NCI-H128 (cell line): ENCODE data around the gene CDH4.

ENCODE experiments used
- DNase-seq: peaks from one replicate; lab custom pipeline; 2025; ENCODE audit not compliant: unreplicated experiment; lab: John Stamatoyannopoulos, UW

The CDH4 gene

DNA sequence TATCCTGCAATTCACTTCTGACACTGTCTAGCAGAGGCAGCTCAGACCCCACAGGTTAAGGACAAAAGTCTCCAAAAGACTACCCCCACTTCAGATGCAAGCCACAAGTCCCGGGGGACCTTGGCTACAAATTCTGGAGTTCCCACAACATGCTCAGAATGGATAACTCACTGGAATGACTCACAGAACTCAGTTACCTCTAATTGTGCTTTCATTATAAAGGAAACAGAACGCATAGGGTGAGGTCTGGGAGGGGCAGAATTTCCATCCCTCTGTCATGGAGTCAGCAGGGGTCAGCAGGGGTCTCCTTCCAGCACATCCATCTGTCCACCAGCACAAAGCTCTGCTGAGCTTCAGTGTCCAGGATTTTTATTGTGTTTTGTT, 184.2 kb downstream of the CDH4 start:
- DNase-seq, result no peak

GRCh38 chr20:61436667-61437279, 184.7 kb downstream of the CDH4 start:
- no peak for DNase-seq

- no peak for DNase-seq
Measured at GRCh38 chr20:61437280-61438206, 185.5 kb downstream of the CDH4 start.

GRCh38 chr20:61438285-61438684, 186.2 kb downstream of the CDH4 start:
- no peak for DNase-seq

DNA sequence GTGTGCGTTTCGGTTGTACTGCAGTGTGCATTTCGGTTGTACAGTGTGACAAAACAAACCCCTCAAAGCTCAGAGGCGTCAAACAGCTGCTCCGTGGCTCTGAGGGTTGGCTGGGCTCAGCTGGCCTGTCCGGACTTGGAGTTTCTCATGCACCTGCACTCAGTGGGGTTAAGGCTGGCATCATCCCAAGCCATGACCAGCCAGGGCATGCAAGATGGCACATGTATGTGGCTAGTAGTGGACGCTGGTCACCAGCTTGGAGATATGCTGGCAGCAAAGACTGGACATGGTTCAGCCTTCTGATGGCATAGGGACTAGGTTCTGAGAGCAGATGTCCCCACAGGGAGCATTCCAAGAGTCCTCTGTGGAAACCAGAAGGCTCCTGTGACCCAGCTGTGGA, 187.2 kb downstream of the CDH4 start:
- DNase-seq, result no peak

DNA sequence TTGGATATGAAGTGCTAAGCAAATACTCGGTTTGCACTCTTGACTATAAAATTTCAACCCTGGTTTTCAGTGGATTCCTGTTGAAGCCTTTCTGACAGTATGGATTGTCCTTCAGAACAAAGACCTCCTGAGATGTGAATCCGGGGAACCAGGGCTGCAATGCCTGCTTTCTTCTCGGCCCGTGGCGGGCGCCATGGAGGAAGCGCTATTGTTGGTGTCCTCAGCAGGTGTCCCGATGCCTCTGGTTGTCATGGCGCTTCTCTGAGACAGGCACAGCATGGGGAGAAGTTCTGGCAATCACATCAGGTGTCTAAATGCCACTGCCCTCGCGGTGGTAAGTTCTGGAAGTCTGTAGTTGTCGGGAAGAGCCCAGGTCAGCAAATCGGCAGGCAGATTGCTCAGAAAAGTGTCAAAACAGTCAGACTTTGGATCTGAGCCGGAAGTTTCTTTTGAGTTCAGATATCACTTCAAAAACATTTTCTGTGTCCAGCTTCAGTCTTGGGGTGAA, 188.5 kb downstream of the CDH4 start:
- no peak for DNase-seq

GRCh38 chr20:61441537-61441936, 189.5 kb downstream of the CDH4 start:
- no peak for DNase-seq

- no peak for DNase-seq
Measured at GRCh38 chr20:61442075-61442670, 190.1 kb downstream of the CDH4 start.

DNA sequence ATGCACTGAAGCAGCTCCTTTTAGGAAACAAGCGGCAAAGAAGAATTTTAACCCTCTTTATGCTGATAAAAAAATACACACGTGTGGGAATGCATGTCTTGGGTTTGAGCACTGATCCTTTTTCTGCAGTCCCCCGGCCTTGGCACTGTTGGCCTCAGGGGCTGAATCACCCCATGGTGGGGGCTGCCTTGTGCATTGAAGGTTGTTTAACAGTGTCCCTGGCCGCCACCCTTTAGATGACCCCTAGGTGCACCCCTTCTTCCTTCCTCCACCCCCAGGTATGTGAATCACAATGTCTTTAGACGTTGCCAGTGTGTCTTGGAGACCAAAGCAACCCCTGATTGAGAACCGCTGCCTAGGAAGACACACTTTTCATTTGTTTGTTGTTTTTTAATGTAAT, 190.7 kb downstream of the CDH4 start:
- no peak for DNase-seq

GRCh38 chr20:61443443-61444126, 191.5 kb downstream of the CDH4 start:
- DNase-seq, result no peak

DNA sequence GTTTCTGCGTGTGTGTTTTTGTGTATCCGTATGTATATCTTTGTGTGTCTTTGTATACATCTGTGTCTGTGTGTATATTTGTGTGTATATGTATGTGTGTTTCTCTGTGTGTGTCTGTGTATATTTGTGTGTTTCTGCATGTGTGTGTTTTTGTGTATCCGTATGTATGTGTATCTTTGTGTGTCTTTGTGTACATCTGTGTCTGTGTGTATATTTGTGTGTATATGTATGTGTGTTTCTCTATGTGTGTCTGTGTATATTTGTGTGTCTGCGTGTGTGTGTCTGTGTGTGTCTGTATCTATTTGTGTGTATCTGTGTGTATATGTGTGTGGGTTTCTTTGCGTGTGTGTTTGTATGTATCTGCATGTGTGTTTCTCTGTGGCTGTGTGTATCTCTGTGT, 192.6 kb downstream of the CDH4 start:
- DNase-seq, result no peak

GRCh38 chr20:61445138-61445537, 193.1 kb downstream of the CDH4 start:
- no peak for DNase-seq

DNA sequence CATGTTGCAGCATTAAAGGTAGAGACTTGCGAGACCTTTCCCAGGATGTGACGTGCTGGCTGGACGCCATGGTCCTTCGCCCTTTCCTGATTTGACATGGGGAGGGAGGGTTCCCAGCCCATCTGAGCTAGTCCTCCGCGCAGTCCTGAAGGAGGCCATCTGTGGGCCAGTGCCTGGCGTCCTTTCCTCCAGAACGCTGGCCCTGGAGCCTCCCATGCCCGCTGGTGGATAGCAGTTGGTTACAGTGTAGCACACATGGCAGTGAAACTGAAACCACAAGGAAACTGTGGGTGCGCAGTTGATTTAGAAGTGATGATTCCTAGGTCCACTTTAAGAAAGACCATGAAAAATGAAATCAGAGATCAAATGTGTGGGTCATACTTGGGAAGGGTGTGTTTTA, 193.7 kb downstream of the CDH4 start:
- DNase-seq, result no peak

GRCh38 chr20:61447952-61448351, 195.9 kb downstream of the CDH4 start:
- no peak for DNase-seq

DNA sequence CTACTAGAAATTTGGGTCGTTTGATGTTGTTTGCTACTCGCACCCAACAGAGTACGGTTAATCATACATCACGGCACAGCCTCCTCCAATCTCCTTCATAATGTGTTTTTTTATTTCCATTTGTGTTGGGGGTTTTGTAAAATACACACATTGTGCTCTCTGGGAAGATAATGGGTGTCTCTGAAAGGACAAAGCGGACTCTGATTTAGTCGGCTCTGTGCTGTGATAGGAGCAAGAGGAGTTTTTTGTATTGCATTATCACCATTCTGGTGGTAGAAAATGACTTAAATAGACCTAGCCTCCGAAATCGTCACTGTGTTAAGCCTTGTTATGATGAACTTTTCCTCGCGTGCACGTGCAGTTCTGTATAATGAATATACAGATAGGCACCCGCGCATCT, 196.3 kb downstream of the CDH4 start:
- no peak for DNase-seq

GRCh38 chr20:61449057-61449609, 197.1 kb downstream of the CDH4 start:
- DNase-seq, result no peak

GRCh38 chr20:61449916-61450315, 197.9 kb downstream of the CDH4 start:
- no peak for DNase-seq

DNA sequence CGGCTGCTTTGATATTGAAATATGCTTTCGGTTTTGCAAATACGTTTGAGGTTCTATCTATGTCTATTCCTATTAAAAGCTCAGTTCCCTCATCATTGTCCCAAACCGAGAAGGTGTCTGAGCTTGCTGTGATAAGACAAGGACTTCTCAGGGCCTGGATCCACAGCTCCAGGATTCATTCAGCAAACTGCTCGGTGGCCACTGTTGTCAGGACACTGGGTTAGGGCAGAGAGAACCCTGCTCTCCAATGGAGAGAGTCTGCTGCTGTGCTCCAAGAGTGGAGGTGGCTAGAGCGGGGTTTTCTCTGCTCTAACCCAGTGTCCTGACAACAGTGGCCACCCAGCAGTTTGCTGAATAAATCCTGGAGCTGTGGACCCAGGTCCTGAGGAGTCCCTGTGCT, 198.5 kb downstream of the CDH4 start:
- no peak for DNase-seq

DNA sequence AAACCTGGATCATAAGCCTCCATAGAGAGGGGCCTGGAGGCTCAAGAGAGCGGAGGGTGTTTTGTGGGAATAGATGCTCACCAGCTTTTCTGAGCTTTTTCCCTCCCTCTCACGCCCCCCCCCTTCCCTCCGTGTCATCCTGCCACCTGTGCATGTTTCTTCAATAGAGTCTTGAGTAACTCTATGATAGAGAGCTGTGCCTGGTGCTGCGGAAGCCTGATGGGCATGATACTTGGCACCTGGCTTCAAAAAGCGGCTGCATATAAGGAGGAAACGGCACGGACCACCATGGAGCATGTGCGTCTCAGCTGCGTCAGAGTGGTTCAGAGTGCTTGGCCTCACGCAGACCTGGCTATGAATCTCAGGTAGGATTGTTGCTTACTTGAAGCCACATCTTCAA, 198.9 kb downstream of the CDH4 start:
- no peak for DNase-seq

GRCh38 chr20:61451953-61452352, 199.9 kb downstream of the CDH4 start:
- no peak for DNase-seq

DNA sequence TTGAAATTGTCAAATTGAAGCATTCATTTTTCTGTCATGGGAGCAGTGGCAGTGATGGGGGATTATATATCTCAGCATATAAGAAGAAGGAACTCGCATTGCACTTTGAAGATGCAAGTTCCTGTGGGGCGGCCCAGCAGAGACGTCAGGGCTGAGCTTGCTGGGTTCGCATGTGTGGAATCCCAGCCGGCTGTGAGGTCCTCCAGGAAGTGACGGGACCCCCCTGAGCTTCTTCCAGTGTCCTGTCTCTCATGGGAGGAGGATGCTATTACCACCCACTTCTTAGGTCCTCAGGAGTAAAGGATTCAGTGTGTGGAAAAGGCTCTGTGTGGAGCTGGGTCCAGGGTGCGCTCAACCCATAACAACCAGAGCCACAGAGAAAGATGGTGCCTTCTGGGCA, 201.2 kb downstream of the CDH4 start:
- DNase-seq, result no peak
